ENCODE results near the gene PCDHA3. TPM values are rescaled to one million over a fixed set of nuclear protein-coding genes. Genes with fewer than 3 reads are reported as not detected.

The PCDHA3 gene
- total RNA-seq (2022; extraction: Qiagen RNA extraction; ENCODE audit: low read depth) = 0.68 to 1.2 TPM (median 1.0 TPM) in 5 replicates

GRCh38 chr5:140800816-140801493 lies at the start of gene PCDHA3:
TSS of gene PCDHA3 (plus strand) at chr5:140801057.

GRCh38 chr5:140785905-140786686 lies 14.8 kb upstream of the PCDHA3 start, which contains the start of gene PCDHA1:
TSS of gene PCDHA1 (plus strand) at chr5:140786140.

GRCh38 chr5:140794595-140795258 lies 6.1 kb upstream of the PCDHA3 start, which contains the start of gene PCDHA2:
TSS of gene PCDHA2 (plus strand) at chr5:140794852.

GRCh38 chr5:140806834-140807775 lies 6.2 kb downstream of the PCDHA3 start, which contains the start of gene PCDHA4:
TSS of gene PCDHA4 (plus strand) at chr5:140807068.

GRCh38 chr5:140821375-140822280 lies 20.8 kb downstream of the PCDHA3 start, which contains the start of gene PCDHA5:
TSS of gene PCDHA5 (plus strand) at chr5:140821613.

GRCh38 chr5:140827704-140828361 lies 27.0 kb downstream of the PCDHA3 start, which contains the start of gene PCDHA6:
TSS of gene PCDHA6 (plus strand) at chr5:140827960. CDS start at chr5:140828092, 132 bp downstream.

GRCh38 chr5:140833993-140834392 lies 33.1 kb downstream of the PCDHA3 start, which contains the start of gene PCDHA7:
TSS of gene PCDHA7 (plus strand) at chr5:140834269. CDS start at chr5:140834384, 115 bp downstream.

GRCh38 chr5:140840978-140841962 lies 40.4 kb downstream of the PCDHA3 start, which contains the start of gene PCDHA8:
TSS of gene PCDHA8 (plus strand) at chr5:140841187. CDS start at chr5:140841322, 135 bp downstream.

GRCh38 chr5:140848139-140849102 lies 47.6 kb downstream of the PCDHA3 start, which contains the start of gene PCDHA9:
TSS of gene PCDHA9 (plus strand) at chr5:140848382. CDS start at chr5:140848496, 114 bp downstream.

Other genes with a start within 250 kb of the PCDHA3 start
- gene SRA1, start 243.6 kb upstream of the PCDHA3 start, total RNA-seq (2022; extraction: Qiagen RNA extraction; ENCODE audit: low read depth) = 41.1 to 48.2 TPM (median 44.5 TPM) in 5 replicates
- gene APBB3, start 236.5 kb upstream of the PCDHA3 start, total RNA-seq (2022; extraction: Qiagen RNA extraction; ENCODE audit: low read depth) = 5.6 to 8.6 TPM (median 8.0 TPM) in 5 replicates
- gene SLC35A4, start 236.2 kb upstream of the PCDHA3 start, total RNA-seq (2022; extraction: Qiagen RNA extraction; ENCODE audit: low read depth) = 58.2 to 89.0 TPM (median 76.8 TPM) in 5 replicates
- gene CD14, start 167.9 kb upstream of the PCDHA3 start, total RNA-seq (2022; extraction: Qiagen RNA extraction; ENCODE audit: low read depth) = 3.0 to 5.1 TPM (median 4.5 TPM) in 5 replicates
- 8.7 to 15.2 TPM (median 13.7 TPM) in 5 replicates for gene TMCO6, start 161.6 kb upstream of the PCDHA3 start, total RNA-seq (2022; extraction: Qiagen RNA extraction; ENCODE audit: low read depth)
- 104 to 122 TPM (median 115 TPM) in 5 replicates for gene NDUFA2, start 153.4 kb upstream of the PCDHA3 start, total RNA-seq (2022; extraction: Qiagen RNA extraction; ENCODE audit: low read depth)
- gene IK, start 153.2 kb upstream of the PCDHA3 start, total RNA-seq (2022; extraction: Qiagen RNA extraction; ENCODE audit: low read depth) = 90.7 to 127 TPM (median 98.8 TPM) in 5 replicates
- 24.2 to 33.0 TPM (median 30.9 TPM) in 5 replicates for gene WDR55, start 136.2 kb upstream of the PCDHA3 start, total RNA-seq (2022; extraction: Qiagen RNA extraction; ENCODE audit: low read depth)
- 0.33 to 1.1 TPM (median 0.86 TPM) in 5 replicates for gene DND1, start 127.5 kb upstream of the PCDHA3 start, total RNA-seq (2022; extraction: Qiagen RNA extraction; ENCODE audit: low read depth)
- gene HARS1, start 109.7 kb upstream of the PCDHA3 start, total RNA-seq (2022; extraction: Qiagen RNA extraction; ENCODE audit: low read depth) = 76.7 to 87.7 TPM (median 80.0 TPM) in 5 replicates
- gene HARS2, start 109.6 kb upstream of the PCDHA3 start, total RNA-seq (2022; extraction: Qiagen RNA extraction; ENCODE audit: low read depth) = 37.0 to 41.3 TPM (median 39.9 TPM) in 5 replicates
- 85.3 to 156 TPM (median 99.6 TPM) in 5 replicates for gene ZMAT2, start 100.6 kb upstream of the PCDHA3 start, total RNA-seq (2022; extraction: Qiagen RNA extraction; ENCODE audit: low read depth)
- 0.14 to 0.48 TPM (median 0.19 TPM) in 5 replicates for gene PCDHA1, start 14.9 kb upstream of the PCDHA3 start, total RNA-seq (2022; extraction: Qiagen RNA extraction; ENCODE audit: low read depth)
- gene PCDHA2, start 6.2 kb upstream of the PCDHA3 start, total RNA-seq (2022; extraction: Qiagen RNA extraction; ENCODE audit: low read depth) = 0.14 TPM in 1 of 5 replicates, not detected in the others
- gene PCDHA4, start 6.0 kb downstream of the PCDHA3 start, total RNA-seq (2022; extraction: Qiagen RNA extraction; ENCODE audit: low read depth) = 0.95 to 2.0 TPM (median 1.8 TPM) in 5 replicates
- 0.59 to 0.91 TPM (median 0.69 TPM) in 5 replicates for gene PCDHA5, start 20.6 kb downstream of the PCDHA3 start, total RNA-seq (2022; extraction: Qiagen RNA extraction; ENCODE audit: low read depth)
- gene PCDHA6, start 26.9 kb downstream of the PCDHA3 start, total RNA-seq (2022; extraction: Qiagen RNA extraction; ENCODE audit: low read depth) = 0.04 to 0.12 TPM (median 0.12 TPM) in 3 of 5 replicates, not detected in the others
- 0.06 to 0.21 TPM (median 0.13 TPM) in 5 replicates for gene PCDHA7, start 33.2 kb downstream of the PCDHA3 start, total RNA-seq (2022; extraction: Qiagen RNA extraction; ENCODE audit: low read depth)
- gene PCDHA8, start 40.1 kb downstream of the PCDHA3 start, total RNA-seq (2022; extraction: Qiagen RNA extraction; ENCODE audit: low read depth) = 0.05 TPM in 1 of 5 replicates, not detected in the others
- gene PCDHA9, start 47.3 kb downstream of the PCDHA3 start, total RNA-seq (2022; extraction: Qiagen RNA extraction; ENCODE audit: low read depth) = 0.04 TPM in 1 of 5 replicates, not detected in the others
- 0.02 to 0.11 TPM in 2 of 5 replicates, not detected in the others for gene PCDHA10, start 54.8 kb downstream of the PCDHA3 start, total RNA-seq (2022; extraction: Qiagen RNA extraction; ENCODE audit: low read depth)
- gene PCDHA11, start 67.9 kb downstream of the PCDHA3 start, total RNA-seq (2022; extraction: Qiagen RNA extraction; ENCODE audit: low read depth) = 0.04 to 0.20 TPM (median 0.08 TPM) in 5 replicates
- 2.1 to 3.6 TPM (median 2.7 TPM) in 5 replicates for gene PCDHA12, start 74.3 kb downstream of the PCDHA3 start, total RNA-seq (2022; extraction: Qiagen RNA extraction; ENCODE audit: low read depth)
- 0.06 to 0.11 TPM (median 0.08 TPM) in 3 of 5 replicates, not detected in the others for gene PCDHA13, start 81.1 kb downstream of the PCDHA3 start, total RNA-seq (2022; extraction: Qiagen RNA extraction; ENCODE audit: low read depth)
- gene PCDHAC1, start 125.2 kb downstream of the PCDHA3 start, total RNA-seq (2022; extraction: Qiagen RNA extraction; ENCODE audit: low read depth) = 1.8 to 2.7 TPM (median 2.0 TPM) in 5 replicates
- gene PCDHAC2, start 165.4 kb downstream of the PCDHA3 start, total RNA-seq (2022; extraction: Qiagen RNA extraction; ENCODE audit: low read depth) = 3.3 to 7.4 TPM (median 4.4 TPM) in 5 replicates